ENCODE results near the gene EXOSC1.

DNA sequence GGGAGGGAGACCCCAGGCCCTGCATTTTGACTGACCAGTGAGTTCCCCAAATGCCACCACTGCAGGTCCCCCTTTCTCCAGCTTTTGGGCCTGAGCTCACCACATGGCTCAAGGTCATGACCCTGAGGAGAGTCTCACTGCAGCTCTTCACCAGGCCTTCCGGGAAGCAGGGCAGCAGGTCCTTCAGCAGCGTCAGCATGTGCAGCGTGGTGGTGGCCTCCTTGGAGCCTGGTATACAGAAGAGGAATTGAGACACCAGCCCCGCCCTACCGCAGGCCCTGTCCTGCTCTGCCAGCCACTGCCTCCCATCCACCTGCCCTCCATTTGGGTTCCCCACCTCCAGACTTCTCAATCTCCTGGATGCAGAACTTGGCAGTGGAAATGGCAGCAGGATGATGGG, 57.7 kb downstream of the EXOSC1 start:
- TF ChIP-seq, protein P1, sequence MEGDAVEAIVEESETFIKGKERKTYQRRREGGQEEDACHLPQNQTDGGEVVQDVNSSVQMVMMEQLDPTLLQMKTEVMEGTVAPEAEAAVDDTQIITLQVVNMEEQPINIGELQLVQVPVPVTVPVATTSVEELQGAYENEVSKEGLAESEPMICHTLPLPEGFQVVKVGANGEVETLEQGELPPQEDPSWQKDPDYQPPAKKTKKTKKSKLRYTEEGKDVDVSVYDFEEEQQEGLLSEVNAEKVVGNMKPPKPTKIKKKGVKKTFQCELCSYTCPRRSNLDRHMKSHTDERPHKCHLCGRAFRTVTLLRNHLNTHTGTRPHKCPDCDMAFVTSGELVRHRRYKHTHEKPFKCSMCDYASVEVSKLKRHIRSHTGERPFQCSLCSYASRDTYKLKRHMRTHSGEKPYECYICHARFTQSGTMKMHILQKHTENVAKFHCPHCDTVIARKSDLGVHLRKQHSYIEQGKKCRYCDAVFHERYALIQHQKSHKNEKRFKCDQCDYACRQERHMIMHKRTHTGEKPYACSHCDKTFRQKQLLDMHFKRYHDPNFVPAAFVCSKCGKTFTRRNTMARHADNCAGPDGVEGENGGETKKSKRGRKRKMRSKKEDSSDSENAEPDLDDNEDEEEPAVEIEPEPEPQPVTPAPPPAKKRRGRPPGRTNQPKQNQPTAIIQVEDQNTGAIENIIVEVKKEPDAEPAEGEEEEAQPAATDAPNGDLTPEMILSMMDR (IDR thresholded peaks at IDR 0.05; ENCODE audit: low read depth, low read length) = no peak
- TF ChIP-seq EZH2phosphoT487 (IDR thresholded peaks at IDR 0.05; ENCODE audit: low read depth) = no peak
